ENCODE measurements around the gene EHBP1L1.

- TF ChIP-seq, protein P1, sequence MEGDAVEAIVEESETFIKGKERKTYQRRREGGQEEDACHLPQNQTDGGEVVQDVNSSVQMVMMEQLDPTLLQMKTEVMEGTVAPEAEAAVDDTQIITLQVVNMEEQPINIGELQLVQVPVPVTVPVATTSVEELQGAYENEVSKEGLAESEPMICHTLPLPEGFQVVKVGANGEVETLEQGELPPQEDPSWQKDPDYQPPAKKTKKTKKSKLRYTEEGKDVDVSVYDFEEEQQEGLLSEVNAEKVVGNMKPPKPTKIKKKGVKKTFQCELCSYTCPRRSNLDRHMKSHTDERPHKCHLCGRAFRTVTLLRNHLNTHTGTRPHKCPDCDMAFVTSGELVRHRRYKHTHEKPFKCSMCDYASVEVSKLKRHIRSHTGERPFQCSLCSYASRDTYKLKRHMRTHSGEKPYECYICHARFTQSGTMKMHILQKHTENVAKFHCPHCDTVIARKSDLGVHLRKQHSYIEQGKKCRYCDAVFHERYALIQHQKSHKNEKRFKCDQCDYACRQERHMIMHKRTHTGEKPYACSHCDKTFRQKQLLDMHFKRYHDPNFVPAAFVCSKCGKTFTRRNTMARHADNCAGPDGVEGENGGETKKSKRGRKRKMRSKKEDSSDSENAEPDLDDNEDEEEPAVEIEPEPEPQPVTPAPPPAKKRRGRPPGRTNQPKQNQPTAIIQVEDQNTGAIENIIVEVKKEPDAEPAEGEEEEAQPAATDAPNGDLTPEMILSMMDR (conservative IDR thresholded peaks at IDR 0.05; ENCODE audit: low read depth, low read length): no peak
- no peak for TF ChIP-seq EZH2 (IDR thresholded peaks at IDR 0.05; ENCODE audit: low read length, unreplicated experiment)
These were observed 18.4 kb upstream of the EHBP1L1 start for GRCh38 chr11:65557280-65558001.
